GM19467 (cell line): Measurements from ENCODE around the gene TMEM179.
"Not testable (repeated sequence)": the region's sequence is repeated elsewhere in the genome, so short reads cannot be mapped to it uniquely, and the experiment has no call there.

Source experiments
- ATAC-seq: cut with Tn5 transposase; IDR thresholded peaks from one replicate; pipeline ENCODE4 v1.9.1; 2021; ENCODE audit warnings: mild to moderate bottlenecking, moderate library complexity; ENCODE audit not compliant: unreplicated experiment

The TMEM179 gene

GRCh38 chr14:104588066-104588857 is 16.3 kb downstream of the TMEM179 start:
- ATAC-seq: no peak

- ATAC-seq: no peak
These were observed 16.9 kb downstream of the TMEM179 start for GRCh38 chr14:104587641-104588040.

GRCh38 chr14:104586832-104587620 is 17.5 kb downstream of the TMEM179 start:
- ATAC-seq: no peak

- ATAC-seq: no peak
These were observed 18.4 kb downstream of the TMEM179 start for GRCh38 chr14:104585966-104586697.

- no peak for ATAC-seq
These were observed 20.0 kb downstream of the TMEM179 start for GRCh38 chr14:104584557-104584956.

GRCh38 chr14:104583424-104584306 is 20.9 kb downstream of the TMEM179 start:
- no peak for ATAC-seq

- ATAC-seq: no peak
These were observed 21.9 kb downstream of the TMEM179 start for GRCh38 chr14:104582662-104583061.

GRCh38 chr14:104582005-104582404 is 22.6 kb downstream of the TMEM179 start:
- no peak for ATAC-seq

- ATAC-seq: no peak
These were observed 23.1 kb downstream of the TMEM179 start for GRCh38 chr14:104581521-104581920.

- no peak for ATAC-seq
These were observed 23.6 kb downstream of the TMEM179 start for GRCh38 chr14:104580961-104581360.

- not testable (repeated sequence) for ATAC-seq
These were observed 24.6 kb downstream of the TMEM179 start for GRCh38 chr14:104579939-104580338.

- no peak for ATAC-seq
These were observed 25.1 kb downstream of the TMEM179 start, which contains the start of gene C14orf180 for GRCh38 chr14:104579507-104579906. Gene C14orf180 (plus strand): TSS chr14:104579764. CDS start chr14:104586431, 6,667 bp downstream.

GRCh38 chr14:104578321-104578720 is 26.3 kb downstream of the TMEM179 start:
- ATAC-seq: no peak

- no peak for ATAC-seq
These were observed 26.7 kb downstream of the TMEM179 start for GRCh38 chr14:104577847-104578301.

GRCh38 chr14:104577426-104577825 is 27.1 kb downstream of the TMEM179 start:
- ATAC-seq: no peak

GRCh38 chr14:104576970-104577332 is 27.6 kb downstream of the TMEM179 start:
- no peak for ATAC-seq

GRCh38 chr14:104576232-104576969 is 28.2 kb downstream of the TMEM179 start:
- no peak for ATAC-seq

- ATAC-seq: no peak
These were observed 29.5 kb downstream of the TMEM179 start for GRCh38 chr14:104574978-104575583.

- no peak for ATAC-seq
These were observed 30.0 kb downstream of the TMEM179 start for GRCh38 chr14:104574536-104574935.
